ENCODE measurements around the gene PPIA.

PPIA gene

GRCh38 chr7:44757739-44758138, 38.7 kb upstream of the PPIA start:
- H3K4me3 ChIP-seq (ENCODE audit: low read length) = no peak overlapping the region
- no peaks in the 10 kb centered on the region for H3K9me3 ChIP-seq (ENCODE audit: low read length)
- H2AFZ ChIP-seq (ENCODE audit: low read depth, low read length) = no peak overlapping the region
- H3K36me3 ChIP-seq (ENCODE audit: insufficient read depth, low read length) = peaks cover 53% of the 10 kb centered on the region
- no peaks in the 10 kb centered on the region for H3K27me3 ChIP-seq (ENCODE audit: insufficient read depth, low read length)
- H3K4me1 ChIP-seq (ENCODE audit: insufficient read depth, low read length) = no peaks in the 10 kb centered on the region

- Histone ChIP-seq H3K4me3 (ENCODE audit: low read length) (no peak overlapping the region), H3K27me3 (ENCODE audit: insufficient read depth, low read length) (no peaks in the 10 kb centered on the region)
Observed at GRCh38 chr7:44759246-44759645, 37.2 kb upstream of the PPIA start.

GRCh38 chr7:44760034-44760580, 36.4 kb upstream of the PPIA start:
- Histone ChIP-seq H2AFZ (ENCODE audit: low read depth, low read length) (no peak overlapping the region), H3K4me1 (ENCODE audit: insufficient read depth, low read length) (no peaks in the 10 kb centered on the region), H3K27me3 (ENCODE audit: insufficient read depth, low read length) (no peaks in the 10 kb centered on the region), H3K4me3 (ENCODE audit: low read length) (no peak overlapping the region), H3K9me3 (ENCODE audit: low read length) (no peaks in the 10 kb centered on the region), H3K36me3 (ENCODE audit: insufficient read depth, low read length) (peaks cover 74% of the 10 kb centered on the region)

More at GRCh38 chr7:44759246-44759645, 37.2 kb upstream of the PPIA start:
- Histone ChIP-seq H3K36me3 (ENCODE audit: insufficient read depth, low read length) (peaks cover 66% of the 10 kb centered on the region), H2AFZ (ENCODE audit: low read depth, low read length) (no peak overlapping the region), H3K4me1 (ENCODE audit: insufficient read depth, low read length) (no peaks in the 10 kb centered on the region), H3K9me3 (ENCODE audit: low read length) (no peaks in the 10 kb centered on the region)

GRCh38 chr7:44761207-44762161, 35.0 kb upstream of the PPIA start:
- no peaks in the 10 kb centered on the region for H3K27me3 ChIP-seq (ENCODE audit: insufficient read depth, low read length)
- no peak overlapping the region for H3K4me3 ChIP-seq (ENCODE audit: low read length)
- no peaks in the 10 kb centered on the region for H3K9me3 ChIP-seq (ENCODE audit: low read length)
- no peaks in the 10 kb centered on the region for H3K4me1 ChIP-seq (ENCODE audit: insufficient read depth, low read length)
- H3K36me3 ChIP-seq (ENCODE audit: insufficient read depth, low read length) = peaks cover 82% of the 10 kb centered on the region
- no peak overlapping the region for H2AFZ ChIP-seq (ENCODE audit: low read depth, low read length)

- Histone ChIP-seq H2AFZ (ENCODE audit: low read depth, low read length) (no peak overlapping the region), H3K27me3 (ENCODE audit: insufficient read depth, low read length) (no peaks in the 10 kb centered on the region), H3K36me3 (ENCODE audit: insufficient read depth, low read length) (peaks cover 82% of the 10 kb centered on the region), H3K4me3 (ENCODE audit: low read length) (no peak overlapping the region), H3K4me1 (ENCODE audit: insufficient read depth, low read length) (no peaks in the 10 kb centered on the region), H3K9me3 (ENCODE audit: low read length) (no peaks in the 10 kb centered on the region)
Observed at GRCh38 chr7:44762300-44762699, 34.2 kb upstream of the PPIA start.

- no peak overlapping the region for H2AFZ ChIP-seq (ENCODE audit: low read depth, low read length)
- H3K4me3 ChIP-seq (ENCODE audit: low read length) = no peak overlapping the region
- no peaks in the 10 kb centered on the region for H3K4me1 ChIP-seq (ENCODE audit: insufficient read depth, low read length)
- H3K36me3 ChIP-seq (ENCODE audit: insufficient read depth, low read length) = peaks cover 83% of the 10 kb centered on the region
- H3K27me3 ChIP-seq (ENCODE audit: insufficient read depth, low read length) = no peaks in the 10 kb centered on the region
- no peaks in the 10 kb centered on the region for H3K9me3 ChIP-seq (ENCODE audit: low read length)
Observed at GRCh38 chr7:44762726-44763522, 33.6 kb upstream of the PPIA start.

- peaks cover 83% of the 10 kb centered on the region for H3K36me3 ChIP-seq (ENCODE audit: insufficient read depth, low read length)
- no peak overlapping the region for H2AFZ ChIP-seq (ENCODE audit: low read depth, low read length)
- H3K4me3 ChIP-seq (ENCODE audit: low read length) = no peak overlapping the region
- H3K9me3 ChIP-seq (ENCODE audit: low read length) = no peaks in the 10 kb centered on the region
- H3K4me1 ChIP-seq (ENCODE audit: insufficient read depth, low read length) = no peaks in the 10 kb centered on the region
- H3K27me3 ChIP-seq (ENCODE audit: insufficient read depth, low read length) = no peaks in the 10 kb centered on the region
Observed at GRCh38 chr7:44764081-44764480, 32.4 kb upstream of the PPIA start.

- Histone ChIP-seq H3K9me3 (ENCODE audit: low read length) (no peaks in the 10 kb centered on the region), H3K27me3 (ENCODE audit: insufficient read depth, low read length) (no peaks in the 10 kb centered on the region), H3K4me3 (ENCODE audit: low read length) (no peak overlapping the region), H3K4me1 (ENCODE audit: insufficient read depth, low read length) (no peaks in the 10 kb centered on the region), H3K36me3 (ENCODE audit: insufficient read depth, low read length) (peaks cover 80% of the 10 kb centered on the region), H2AFZ (ENCODE audit: low read depth, low read length) (no peak overlapping the region)
Observed at GRCh38 chr7:44764665-44765578, 31.6 kb upstream of the PPIA start.

GRCh38 chr7:44765579-44766415, 30.7 kb upstream of the PPIA start:
- Histone ChIP-seq H2AFZ (ENCODE audit: low read depth, low read length) (no peak overlapping the region), H3K27me3 (ENCODE audit: insufficient read depth, low read length) (no peaks in the 10 kb centered on the region), H3K9me3 (ENCODE audit: low read length) (no peaks in the 10 kb centered on the region), H3K4me1 (ENCODE audit: insufficient read depth, low read length) (no peaks in the 10 kb centered on the region), H3K4me3 (ENCODE audit: low read length) (no peak overlapping the region), H3K36me3 (ENCODE audit: insufficient read depth, low read length) (peaks cover 73% of the 10 kb centered on the region)

GRCh38 chr7:44766416-44766801, 30.1 kb upstream of the PPIA start:
- Histone ChIP-seq H3K9me3 (ENCODE audit: low read length) (no peaks in the 10 kb centered on the region), H3K4me1 (ENCODE audit: insufficient read depth, low read length) (no peaks in the 10 kb centered on the region), H3K4me3 (ENCODE audit: low read length) (no peak overlapping the region), H2AFZ (ENCODE audit: low read depth, low read length) (no peak overlapping the region), H3K36me3 (ENCODE audit: insufficient read depth, low read length) (peaks cover 67% of the 10 kb centered on the region), H3K27me3 (ENCODE audit: insufficient read depth, low read length) (no peaks in the 10 kb centered on the region)

GRCh38 chr7:44767134-44767911, 29.2 kb upstream of the PPIA start:
- Histone ChIP-seq H3K4me1 (ENCODE audit: insufficient read depth, low read length) (no peaks in the 10 kb centered on the region), H3K9me3 (ENCODE audit: low read length) (no peaks in the 10 kb centered on the region), H2AFZ (ENCODE audit: low read depth, low read length) (no peak overlapping the region), H3K4me3 (ENCODE audit: low read length) (no peak overlapping the region), H3K36me3 (ENCODE audit: insufficient read depth, low read length) (peaks cover 60% of the 10 kb centered on the region), H3K27me3 (ENCODE audit: insufficient read depth, low read length) (no peaks in the 10 kb centered on the region)
